ENCODE results near the gene CACNA1I.

Gene CACNA1I

DNA sequence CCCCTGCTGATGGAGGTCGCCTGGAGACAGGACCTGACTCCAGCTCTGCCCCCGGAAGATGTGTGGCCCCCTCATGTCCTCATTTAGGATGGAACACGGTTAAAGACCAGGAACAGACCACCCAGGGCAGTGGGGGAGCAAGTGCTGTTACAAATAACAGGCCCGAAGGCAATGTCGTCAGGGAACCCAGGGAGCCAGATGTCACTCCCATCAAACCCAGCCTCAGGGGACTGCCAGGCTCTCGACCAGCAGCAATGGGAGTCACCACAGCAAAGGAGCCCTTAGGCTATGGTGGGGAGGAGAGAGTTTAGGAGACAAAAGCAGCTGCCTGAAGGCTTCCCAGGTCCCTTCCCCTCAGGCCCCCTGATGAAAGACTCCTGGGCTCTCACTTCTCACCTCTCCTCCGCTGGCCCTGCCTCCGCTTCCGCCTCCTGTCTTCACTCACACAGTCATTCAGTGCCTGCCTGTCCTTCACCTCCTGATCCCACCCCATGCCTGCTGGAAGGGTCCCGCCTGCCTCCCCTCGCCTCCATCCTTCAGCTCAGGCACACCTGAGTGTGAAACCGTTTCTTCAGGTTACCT is 42.4 kb upstream of the CACNA1I start:
- TF ChIP-seq CTCF (IDR thresholded peaks at IDR 0.05; ENCODE audit: poor library complexity, severe bottlenecking) = no peak
- ATAC-seq (ENCODE audit: low read depth) (no peak), DNase-seq (ENCODE audit: low spot score) (no peak)
- Histone ChIP-seq H3K4me1 (ENCODE audit: insufficient read depth, poor library complexity, severe bottlenecking) (peaks cover 7% of the 10 kb centered on the region), H3K36me3 (ENCODE audit: low read depth) (peaks cover 44% of the 10 kb centered on the region), H3K4me3 (ENCODE audit: severe bottlenecking) (no peak overlapping the region), H3K9me3 (ENCODE audit: severe bottlenecking) (no peaks in the 10 kb centered on the region), H3K27me3 (ENCODE audit: insufficient read depth, poor library complexity, severe bottlenecking) (no peaks in the 10 kb centered on the region), H3K27ac (ENCODE audit: poor library complexity, severe bottlenecking) (peak overlapping the region; percentile 22)

GRCh38 chr22:39528681-39529486 is 41.7 kb upstream of the CACNA1I start:
- DNase-seq (ENCODE audit: low spot score) (peak; percentile 86), ATAC-seq (ENCODE audit: low read depth) (peak; percentile 39)

GRCh38 chr22:39529487-39529851 is 41.1 kb upstream of the CACNA1I start:
- no peak for DNase-seq (ENCODE audit: low spot score)
- H3K9me3 ChIP-seq (ENCODE audit: severe bottlenecking) = no peaks in the 10 kb centered on the region
- no peak overlapping the region for H3K27ac ChIP-seq (ENCODE audit: poor library complexity, severe bottlenecking)
- peaks cover 39% of the 10 kb centered on the region for H3K36me3 ChIP-seq (ENCODE audit: low read depth)
- peak; percentile 69 for TF ChIP-seq CTCF (IDR thresholded peaks at IDR 0.05; ENCODE audit: poor library complexity, severe bottlenecking)
- H3K4me1 ChIP-seq (ENCODE audit: insufficient read depth, poor library complexity, severe bottlenecking) = peaks cover 8% of the 10 kb centered on the region
- no peaks in the 10 kb centered on the region for H3K27me3 ChIP-seq (ENCODE audit: insufficient read depth, poor library complexity, severe bottlenecking)
- H3K4me3 ChIP-seq (ENCODE audit: severe bottlenecking) = no peak overlapping the region
- ATAC-seq (ENCODE audit: low read depth) = no peak

More at GRCh38 chr22:39528681-39529486, 41.7 kb upstream of the CACNA1I start:
- no peaks in the 10 kb centered on the region for H3K9me3 ChIP-seq (ENCODE audit: severe bottlenecking)
- H3K4me1 ChIP-seq (ENCODE audit: insufficient read depth, poor library complexity, severe bottlenecking) = peaks cover 8% of the 10 kb centered on the region
- H3K4me3 ChIP-seq (ENCODE audit: severe bottlenecking) = no peak overlapping the region
- H3K27ac ChIP-seq (ENCODE audit: poor library complexity, severe bottlenecking) = peak overlapping the region; percentile 22
- H3K36me3 ChIP-seq (ENCODE audit: low read depth) = peaks cover 39% of the 10 kb centered on the region
- TF ChIP-seq CTCF (IDR thresholded peaks at IDR 0.05; ENCODE audit: poor library complexity, severe bottlenecking) = peak; percentile 94
- H3K27me3 ChIP-seq (ENCODE audit: insufficient read depth, poor library complexity, severe bottlenecking) = no peaks in the 10 kb centered on the region

- no peaks in the 10 kb centered on the region for H3K9me3 ChIP-seq (ENCODE audit: severe bottlenecking)
- ATAC-seq (ENCODE audit: low read depth) = no peak
- peaks cover 8% of the 10 kb centered on the region for H3K4me1 ChIP-seq (ENCODE audit: insufficient read depth, poor library complexity, severe bottlenecking)
- H3K36me3 ChIP-seq (ENCODE audit: low read depth) = peaks cover 39% of the 10 kb centered on the region
- no peak overlapping the region for H3K4me3 ChIP-seq (ENCODE audit: severe bottlenecking)
- H3K27me3 ChIP-seq (ENCODE audit: insufficient read depth, poor library complexity, severe bottlenecking) = no peaks in the 10 kb centered on the region
- DNase-seq (ENCODE audit: low spot score) = no peak
- TF ChIP-seq CTCF (IDR thresholded peaks at IDR 0.05; ENCODE audit: poor library complexity, severe bottlenecking) = no peak
- H3K27ac ChIP-seq (ENCODE audit: poor library complexity, severe bottlenecking) = no peak overlapping the region
Measured at GRCh38 chr22:39530116-39530515, 40.4 kb upstream of the CACNA1I start.

Measured in RWPE2 (cell line).